Calu3 (cell line): ENCODE measurements around the gene FCN3. TPM values are rescaled to one million over a fixed set of nuclear protein-coding genes. Genes with fewer than 3 reads are reported as not detected.

ENCODE experiments used
- BruUV-seq: library from RNA; stranded (reverse); fragments of 400-500 nt; replicated peaks from 2 replicates; lab custom pipeline; 2021; lab: Mats Ljungman, UMichigan
- CTCF ChIA-PET: fragments of 300-600 bp; sonication (Branson Sonifier 250); formaldehyde crosslinking; loops from one replicate; lab custom pipeline; 2022; ENCODE audit warnings: antibody characterized with exemption; lab: Charles Lee
- DNase-seq: peaks from one replicate; pipeline ENCODE4 v3.0.0; 2022
- H3K27ac Mint-ChIP-seq: one replicate; pipeline ENCODE4 v1.8.0; 2022; ENCODE audit warnings: mixed read lengths; ENCODE audit not compliant: unreplicated experiment
- H3K27me3 Mint-ChIP-seq: one replicate; pipeline ENCODE4 v1.8.0; 2022; ENCODE audit warnings: mixed read lengths; ENCODE audit not compliant: unreplicated experiment
- H3K36me3 Mint-ChIP-seq: one replicate; pipeline ENCODE4 v1.8.0; 2022; ENCODE audit warnings: mild to moderate bottlenecking, moderate library complexity, mixed read lengths; ENCODE audit not compliant: insufficient read depth, unreplicated experiment
- H3K4me1 Mint-ChIP-seq: one replicate; pipeline ENCODE4 v1.8.0; 2022; ENCODE audit warnings: mild to moderate bottlenecking, low read depth, mixed read lengths; ENCODE audit not compliant: unreplicated experiment
- H3K4me3 Mint-ChIP-seq: one replicate; pipeline ENCODE4 v1.8.0; 2022; ENCODE audit warnings: mild to moderate bottlenecking, low read depth, moderate library complexity, mixed read lengths; ENCODE audit not compliant: unreplicated experiment
- H3K9me3 Mint-ChIP-seq: one replicate; pipeline ENCODE4 v1.8.0; 2022; ENCODE audit warnings: low read depth, mixed read lengths; ENCODE audit not compliant: unreplicated experiment
- intact Hi-C: fragments of 100-400 bp; cut with micrococcal nuclease; formaldehyde crosslinking; loops from one replicate; pipeline ENCODE4 v1.10.0; 2022; ENCODE audit not compliant: unreplicated experiment
- total RNA-seq: library from RNA; stranded (reverse); gene quantifications from 2 replicates; pipeline ENCODE4 v1.2.3, GENCODE V29; 2022
- TF ChIP-seq, protein P1 (sequence below): fragments of 200-600 bp; IDR thresholded peaks from one replicate; pipeline ENCODE4 v1.8.0; 2022; ENCODE audit warnings: antibody characterized with exemption; ENCODE audit not compliant: unreplicated experiment

Gene FCN3
- total RNA-seq, 1 experiment from 2014 or later, result not detected

DNA sequence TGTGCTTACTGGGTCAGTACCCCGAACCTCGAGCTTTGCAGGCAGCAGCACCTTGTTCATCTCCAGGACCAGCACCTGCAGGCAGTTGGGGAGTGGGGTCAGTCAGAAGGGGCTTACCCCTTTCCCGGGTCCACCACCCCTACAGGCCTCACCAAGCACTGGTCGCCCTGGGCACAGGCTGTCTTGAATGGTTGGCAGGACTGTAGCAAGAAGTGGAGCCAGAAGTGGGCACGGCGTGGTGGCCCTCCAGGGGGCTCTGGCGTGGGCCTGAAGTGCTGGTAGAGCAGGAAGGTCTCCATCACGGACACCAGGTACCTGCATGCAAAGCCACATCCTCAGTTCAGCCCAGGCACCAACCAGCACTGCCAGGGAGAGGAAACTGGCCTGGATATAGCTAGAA lies 13.1 kb downstream of the FCN3 start:
- peaks cover 29% of the 10 kb centered on the region for H3K36me3 Mint-ChIP-seq

DNA sequence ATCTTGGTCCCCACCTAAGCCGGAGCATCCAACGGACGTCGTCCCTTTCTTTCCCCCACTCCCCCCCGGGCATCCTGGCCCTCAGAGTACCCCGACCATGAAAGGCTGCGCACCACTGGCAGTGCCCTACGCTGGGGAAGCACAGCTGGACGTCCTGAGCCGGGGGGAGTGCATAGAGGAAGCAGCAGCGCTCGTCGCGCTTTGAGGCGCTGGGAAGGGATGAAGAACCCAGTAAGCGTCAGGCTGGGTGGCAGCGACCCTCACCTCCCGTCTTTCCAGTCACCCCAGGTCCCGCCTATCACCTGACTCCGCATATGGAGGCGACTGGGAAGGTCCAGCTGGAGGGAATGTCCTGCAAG lies 13.6 kb downstream of the FCN3 start:
- Mint-ChIP-seq H3K36me3 (peaks cover 28% of the 10 kb centered on the region), H3K27me3 (no peaks in the 10 kb centered on the region), H3K4me1 (peaks cover 7% of the 10 kb centered on the region), H3K4me3 (no peak overlapping the region), H3K27ac (no peak overlapping the region), H3K9me3 (no peaks in the 10 kb centered on the region)
- TF ChIP-seq, protein P1, sequence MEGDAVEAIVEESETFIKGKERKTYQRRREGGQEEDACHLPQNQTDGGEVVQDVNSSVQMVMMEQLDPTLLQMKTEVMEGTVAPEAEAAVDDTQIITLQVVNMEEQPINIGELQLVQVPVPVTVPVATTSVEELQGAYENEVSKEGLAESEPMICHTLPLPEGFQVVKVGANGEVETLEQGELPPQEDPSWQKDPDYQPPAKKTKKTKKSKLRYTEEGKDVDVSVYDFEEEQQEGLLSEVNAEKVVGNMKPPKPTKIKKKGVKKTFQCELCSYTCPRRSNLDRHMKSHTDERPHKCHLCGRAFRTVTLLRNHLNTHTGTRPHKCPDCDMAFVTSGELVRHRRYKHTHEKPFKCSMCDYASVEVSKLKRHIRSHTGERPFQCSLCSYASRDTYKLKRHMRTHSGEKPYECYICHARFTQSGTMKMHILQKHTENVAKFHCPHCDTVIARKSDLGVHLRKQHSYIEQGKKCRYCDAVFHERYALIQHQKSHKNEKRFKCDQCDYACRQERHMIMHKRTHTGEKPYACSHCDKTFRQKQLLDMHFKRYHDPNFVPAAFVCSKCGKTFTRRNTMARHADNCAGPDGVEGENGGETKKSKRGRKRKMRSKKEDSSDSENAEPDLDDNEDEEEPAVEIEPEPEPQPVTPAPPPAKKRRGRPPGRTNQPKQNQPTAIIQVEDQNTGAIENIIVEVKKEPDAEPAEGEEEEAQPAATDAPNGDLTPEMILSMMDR, result no peak
- BruUV-seq, result no TSS peak
- no peak for DNase-seq
- intact Hi-C loops, result no loop called here
- CTCF ChIA-PET, result no interaction called here

More for the DNA sequence above, 13.1 kb downstream of the FCN3 start:
- no TSS peak for BruUV-seq
- intact Hi-C loops, result no loop called here
- Mint-ChIP-seq H3K4me3 (no peak overlapping the region), H3K4me1 (peaks cover 7% of the 10 kb centered on the region), H3K9me3 (no peaks in the 10 kb centered on the region), H3K27ac (no peak overlapping the region), H3K27me3 (no peaks in the 10 kb centered on the region)
- DNase-seq, result no peak
- TF ChIP-seq, protein P1, result no peak
- CTCF ChIA-PET, result no interaction called here

DNA sequence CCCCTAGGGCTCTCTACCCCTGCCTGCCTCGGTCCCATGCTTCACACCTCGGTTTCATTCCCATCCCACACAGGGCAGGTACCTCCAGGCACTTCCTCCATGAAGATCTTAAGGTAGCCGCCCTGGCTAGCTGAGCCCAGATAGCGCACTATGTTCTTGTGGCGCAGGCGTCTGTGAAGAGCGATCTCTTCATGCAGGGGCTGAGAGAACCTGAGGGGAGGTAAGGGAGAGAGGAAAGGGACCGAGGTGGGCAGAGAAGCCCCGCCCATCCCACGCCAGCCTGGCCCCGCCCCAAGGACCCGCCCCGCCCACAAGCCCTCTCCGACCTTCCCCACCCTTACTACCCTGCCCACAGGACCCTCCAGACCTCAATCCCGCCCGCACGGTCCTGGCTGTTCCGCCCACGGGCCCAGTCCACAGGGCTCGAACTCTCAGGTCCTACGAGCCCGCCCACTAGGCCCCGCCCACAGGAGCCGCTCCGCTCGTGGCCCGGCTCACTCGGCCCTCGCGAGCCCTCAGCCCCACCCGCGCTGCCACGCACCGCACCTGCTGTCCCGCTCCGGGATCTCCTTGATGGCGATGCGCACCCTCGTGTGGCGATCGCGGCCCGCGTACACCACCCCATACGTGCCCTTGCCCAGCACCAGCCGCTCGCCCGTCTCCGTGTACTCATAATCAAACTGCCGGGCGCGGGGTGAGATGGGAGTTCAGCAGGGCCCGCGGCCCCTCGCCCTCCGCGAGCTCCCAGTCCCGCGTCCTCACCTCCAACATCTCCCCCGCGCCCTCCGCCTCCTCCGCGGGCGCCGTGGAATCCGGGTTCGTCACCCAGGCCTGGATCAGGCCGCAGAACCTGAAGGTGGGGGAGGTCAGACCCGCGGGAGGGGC lies 14.2 kb downstream of the FCN3 start:
- Mint-ChIP-seq H3K9me3 (no peaks in the 10 kb centered on the region), H3K27me3 (no peaks in the 10 kb centered on the region), H3K4me1 (peaks cover 7% of the 10 kb centered on the region), H3K4me3 (no peak overlapping the region), H3K27ac (no peak overlapping the region), H3K36me3 (peaks cover 22% of the 10 kb centered on the region)
- intact Hi-C loops, result no loop called here
- TF ChIP-seq, protein P1, result no peak
- no peak for DNase-seq
- CTCF ChIA-PET, result no interaction called here
- BruUV-seq, result no TSS peak

DNA sequence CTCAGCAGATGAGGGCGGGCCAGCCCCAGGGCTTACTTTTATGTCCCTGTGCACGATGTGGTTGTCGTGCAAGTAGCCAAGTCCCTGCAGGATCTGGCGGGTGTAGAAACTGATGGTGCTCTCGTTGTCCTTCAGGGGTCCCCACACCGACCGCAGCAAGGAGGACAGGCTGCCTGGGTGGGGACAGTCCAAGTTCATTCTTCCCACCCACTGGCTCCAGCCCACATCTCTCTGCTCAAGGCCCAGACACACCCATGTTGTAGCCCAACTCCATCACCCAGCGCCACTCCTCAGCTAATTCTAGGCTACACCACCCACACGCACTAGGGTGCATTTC lies 14.8 kb downstream of the FCN3 start:
- TF ChIP-seq, protein P1, result no peak
- no peaks in the 10 kb centered on the region for H3K9me3 Mint-ChIP-seq
- peaks cover 16% of the 10 kb centered on the region for H3K36me3 Mint-ChIP-seq
- BruUV-seq, result no TSS peak
- no peaks in the 10 kb centered on the region for H3K27me3 Mint-ChIP-seq
- no peak overlapping the region for H3K27ac Mint-ChIP-seq
- H3K4me1 Mint-ChIP-seq, result peaks cover 7% of the 10 kb centered on the region
- CTCF ChIA-PET, result no interaction called here
- no peak for DNase-seq
- no peak overlapping the region for H3K4me3 Mint-ChIP-seq
- intact Hi-C loops, result no loop called here
